ENCODE measurements around the gene TOP3A. TPM values are rescaled to one million over a fixed set of nuclear protein-coding genes. Genes with fewer than 3 reads are reported as not detected.
A peak's percentile ranks its signal among the peaks of the same experiment; 100 is the strongest.

TOP3A gene
- total RNA-seq, 1 donor from 2014 or later, result 41.5 TPM

GRCh38 chr17:18260332-18261145, 54.3 kb downstream of the TOP3A start, which contains the start of gene MIEF2:
MIEF2 (plus strand) TSS chr17:18260662; CDS start chr17:18262721, 2,059 bp downstream.
- no peaks in the 10 kb centered on the region for H3K9me3 Mint-ChIP-seq (ENCODE audit: unreplicated experiment)

GRCh38 chr17:18259621-18260331, 55.0 kb downstream of the TOP3A start:
- peaks cover 6% of the 10 kb centered on the region for H3K36me3 Mint-ChIP-seq (ENCODE audit: unreplicated experiment)
- no peaks in the 10 kb centered on the region for H3K9me3 Mint-ChIP-seq (ENCODE audit: unreplicated experiment)
- peak overlapping the region; percentile 78 for H3K4me3 Mint-ChIP-seq (ENCODE audit: unreplicated experiment)
- no peak for DNase-seq (ENCODE audit: extremely low spot score, unreplicated experiment)
- H3K27ac Mint-ChIP-seq (ENCODE audit: unreplicated experiment), result peak overlapping the region; percentile 52
- no peaks in the 10 kb centered on the region for H3K27me3 Mint-ChIP-seq (ENCODE audit: unreplicated experiment)
- H3K4me1 Mint-ChIP-seq (ENCODE audit: unreplicated experiment), result peaks cover 35% of the 10 kb centered on the region
- no peak for TF ChIP-seq CTCF (IDR thresholded peaks at IDR 0.05)

More at GRCh38 chr17:18260332-18261145, 54.3 kb downstream of the TOP3A start, which contains the start of gene MIEF2:
- peak within 1 kb of the TSS; percentile 67 for H3K27ac Mint-ChIP-seq (ENCODE audit: unreplicated experiment)
- H3K36me3 Mint-ChIP-seq (ENCODE audit: unreplicated experiment), result peaks cover 10% of the 10 kb centered on the region
- no peaks in the 10 kb centered on the region for H3K27me3 Mint-ChIP-seq (ENCODE audit: unreplicated experiment)
- H3K4me3 Mint-ChIP-seq (ENCODE audit: unreplicated experiment), result peak within 1 kb of the TSS; percentile 78
- no peak for TF ChIP-seq CTCF (IDR thresholded peaks at IDR 0.05)
- H3K4me1 Mint-ChIP-seq (ENCODE audit: unreplicated experiment), result peaks cover 35% of the 10 kb centered on the region
- peak; percentile 96 for DNase-seq (ENCODE audit: extremely low spot score, unreplicated experiment)

- TF ChIP-seq CTCF (IDR thresholded peaks at IDR 0.05), result no peak
- Mint-ChIP-seq H3K27me3 (ENCODE audit: unreplicated experiment) (no peaks in the 10 kb centered on the region), H3K4me1 (ENCODE audit: unreplicated experiment) (peaks cover 35% of the 10 kb centered on the region), H3K9me3 (ENCODE audit: unreplicated experiment) (no peaks in the 10 kb centered on the region), H3K36me3 (ENCODE audit: unreplicated experiment) (peaks cover 9% of the 10 kb centered on the region), H3K27ac (ENCODE audit: unreplicated experiment) (peak within 1 kb of the TSS; percentile 89), H3K4me3 (ENCODE audit: unreplicated experiment) (peak within 1 kb of the TSS; percentile 94)
- DNase-seq (ENCODE audit: extremely low spot score, unreplicated experiment), result no peak
Observed at GRCh38 chr17:18258356-18259038, 56.3 kb downstream of the TOP3A start, which contains the start of gene FLII. FLII (minus strand) TSS chr17:18258738; CDS start chr17:18258690, 48 bp downstream.

- Mint-ChIP-seq H3K27ac (ENCODE audit: unreplicated experiment) (peak overlapping the region; percentile 89), H3K4me3 (ENCODE audit: unreplicated experiment) (peak overlapping the region; percentile 94), H3K4me1 (ENCODE audit: unreplicated experiment) (peaks cover 33% of the 10 kb centered on the region), H3K9me3 (ENCODE audit: unreplicated experiment) (no peaks in the 10 kb centered on the region), H3K27me3 (ENCODE audit: unreplicated experiment) (no peaks in the 10 kb centered on the region), H3K36me3 (ENCODE audit: unreplicated experiment) (peaks cover 5% of the 10 kb centered on the region)
- TF ChIP-seq CTCF (IDR thresholded peaks at IDR 0.05), result no peak
- DNase-seq (ENCODE audit: extremely low spot score, unreplicated experiment), result no peak
Observed at GRCh38 chr17:18257982-18258355, 56.8 kb downstream of the TOP3A start.

Measured in osteocyte (in vitro differentiated cells).